BE2C (cell line): Measurements from ENCODE around the gene SMNDC1.
"Not testable (repeated sequence)": the region's sequence is repeated elsewhere in the genome, so short reads cannot be mapped to it uniquely, and the experiment has no call there.

Experiments used
- DNase-seq: peaks from one replicate; pipeline ENCODE4 v3.0.0-alpha.2; 2020
- H3K27me3 ChIP-seq: fragments of 250-450 bp; sonication (Bioruptor Pico); 2 replicates; pipeline ENCODE4 v1.5.1; 2020; ENCODE audit warnings: mild to moderate bottlenecking
- H3K36me3 ChIP-seq: fragments of 250-450 bp; sonication (Bioruptor Pico); 2 replicates; pipeline ENCODE4 v1.5.1; 2020; ENCODE audit warnings: mild to moderate bottlenecking
- H3K4me1 ChIP-seq: fragments of 250-450 bp; sonication (Bioruptor Pico); 2 replicates; pipeline ENCODE4 v1.5.1; 2020
- H3K4me3 ChIP-seq: 2 replicates; pipeline ENCODE4 v1.5.1; 2011; ENCODE audit warnings: low read depth, low read length
- H3K9me3 ChIP-seq: fragments of 250-450 bp; sonication (Bioruptor Pico); 2 replicates; pipeline ENCODE4 v1.5.1; 2020
- CTCF ChIP-seq: IDR thresholded peaks from 2 replicates; pipeline ENCODE4 v1.5.1; 2012; ENCODE audit warnings: mild to moderate bottlenecking, low read depth, low read length

SMNDC1 gene

DNA sequence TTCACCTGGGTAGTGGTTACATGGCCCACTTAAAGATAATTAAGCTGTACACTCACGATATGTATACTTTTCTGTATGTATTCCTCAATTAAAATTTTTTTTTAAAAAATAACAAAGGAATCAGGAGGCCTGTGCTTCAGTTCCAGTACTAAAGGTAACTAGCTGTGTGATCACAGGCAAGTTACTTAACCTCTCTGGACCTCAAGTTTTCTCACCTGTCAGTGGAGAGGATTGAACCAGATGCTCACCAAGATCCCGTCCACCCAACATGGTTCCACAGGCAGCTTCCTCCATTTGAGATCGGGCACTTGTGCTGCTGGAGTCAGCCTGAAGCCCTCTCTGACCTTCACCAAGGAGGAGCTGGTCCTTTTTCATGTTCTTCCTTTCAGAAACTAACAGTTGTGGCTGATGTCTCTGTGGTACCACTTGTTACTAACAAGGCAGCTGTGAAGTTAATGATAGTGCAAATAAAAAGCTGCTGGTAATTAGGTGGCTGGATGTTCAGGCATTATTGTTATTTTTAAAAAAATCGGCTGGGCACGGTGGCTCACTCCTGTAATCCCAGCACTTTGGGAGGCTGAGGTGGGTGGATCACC is 29.4 kb upstream of the SMNDC1 start:
- no peaks in the 10 kb centered on the region for H3K36me3 ChIP-seq
- DNase-seq: no peak
- no peaks in the 10 kb centered on the region; the same call in 1 of the 2 replicates for H3K9me3 ChIP-seq
- H3K4me1 ChIP-seq: no peaks in the 10 kb centered on the region
- no peak for TF ChIP-seq CTCF
- H3K27me3 ChIP-seq: no peaks in the 10 kb centered on the region
- no peak overlapping the region for H3K4me3 ChIP-seq

- H3K27me3 ChIP-seq, H3K36me3 ChIP-seq, H3K4me3 ChIP-seq, H3K9me3 ChIP-seq, H3K4me1 ChIP-seq, DNase-seq: not testable (repeated sequence)
These were observed 26.6 kb upstream of the SMNDC1 start for GRCh38 chr10:110331226-110331795.

DNA sequence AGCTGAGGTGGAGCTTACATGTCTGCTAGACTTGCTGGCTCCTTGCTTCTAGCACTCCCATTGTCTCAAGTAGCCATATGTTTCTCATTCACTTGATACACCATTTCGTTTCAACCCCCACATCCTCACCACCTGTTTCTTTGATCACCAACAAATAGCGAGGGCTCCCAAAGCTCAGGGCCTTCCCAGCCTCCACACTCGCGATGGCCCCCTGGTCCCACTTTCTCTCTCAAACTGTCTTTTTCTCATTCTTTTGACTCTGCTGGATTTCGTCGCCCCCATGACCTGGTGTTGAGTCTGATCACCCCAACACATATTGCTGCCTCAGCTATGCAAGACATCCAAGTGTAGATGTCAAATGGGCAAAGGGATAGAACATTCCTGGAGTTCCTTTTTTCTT is 26.0 kb upstream of the SMNDC1 start:
- DNase-seq: no peak
- H3K9me3 ChIP-seq: no peaks in the 10 kb centered on the region; the same call in 1 of the 2 replicates

GRCh38 chr10:110327262-110327914 is 22.7 kb upstream of the SMNDC1 start:
- no peak for TF ChIP-seq CTCF

More for the DNA sequence above, 26.0 kb upstream of the SMNDC1 start:
- H3K4me3 ChIP-seq: no peak overlapping the region
- no peaks in the 10 kb centered on the region for H3K4me1 ChIP-seq
- H3K36me3 ChIP-seq: no peaks in the 10 kb centered on the region
- H3K27me3 ChIP-seq: no peaks in the 10 kb centered on the region
- no peak for TF ChIP-seq CTCF

GRCh38 chr10:110326351-110327032 is 21.8 kb upstream of the SMNDC1 start:
- Histone ChIP-seq H3K9me3 (no peaks in the 10 kb centered on the region; the same call in 1 of the 2 replicates), H3K27me3 (no peaks in the 10 kb centered on the region), H3K4me3 (no peak overlapping the region), H3K36me3 (no peaks in the 10 kb centered on the region), H3K4me1 (peaks cover 12% of the 10 kb centered on the region)
- DNase-seq: no peak
- no peak for TF ChIP-seq CTCF

More at GRCh38 chr10:110327262-110327914, 22.7 kb upstream of the SMNDC1 start:
- Histone ChIP-seq H3K27me3 (no peaks in the 10 kb centered on the region), H3K9me3 (no peaks in the 10 kb centered on the region; the same call in 1 of the 2 replicates), H3K4me1 (peaks cover 12% of the 10 kb centered on the region), H3K4me3 (no peak overlapping the region), H3K36me3 (no peaks in the 10 kb centered on the region)
- DNase-seq: no peak

GRCh38 chr10:110324805-110325280 is 20.1 kb upstream of the SMNDC1 start:
- no peak for TF ChIP-seq CTCF
- peaks cover 12% of the 10 kb centered on the region for H3K4me1 ChIP-seq
- no peaks in the 10 kb centered on the region for H3K9me3 ChIP-seq
- H3K36me3 ChIP-seq: no peaks in the 10 kb centered on the region
- no peak for DNase-seq
- H3K4me3 ChIP-seq: no peak overlapping the region
- H3K27me3 ChIP-seq: no peaks in the 10 kb centered on the region
